Peyer's patch (tissue), 4 donors: ENCODE data around the gene USF1.
"Not testable (repeated sequence)": the region's sequence is repeated elsewhere in the genome, so short reads cannot be mapped to it uniquely, and the experiment has no call there.

Experiments used
- CTCF ChIP-seq, 6 experiments: fragments of 450-650 bp in 4 of 6; fragments of 200-600 bp in 2 of 6; sonication (generic) in 1 of 6; IDR thresholded peaks; one replicate each; pipeline ENCODE4 v1.5.1; 2017 to 2019; ENCODE audit warnings: antibody characterized with exemption in 6 of 6, mild to moderate bottlenecking in 3 of 6, moderate library complexity in 1 of 6
- POLR2A ChIP-seq, 2 donors: fragments of 450-650 bp; IDR thresholded peaks; one replicate each; pipeline ENCODE4 v1.5.1; 2017; ENCODE audit warnings: antibody characterized with exemption in 2 of 2, mild to moderate bottlenecking in 2 of 2, moderate library complexity in 2 of 2

GRCh38 chr1:161026954-161027353 lies 18.8 kb downstream of the USF1 start:
- not testable (repeated sequence) for TF ChIP-seq POLR2A, CTCF (IDR thresholded peaks at IDR 0.05)
